ENCODE data around the gene NNMT.

NNMT gene

GRCh38 chr11:114348200-114349191, 52.3 kb downstream of the NNMT start:
- no peak for TF ChIP-seq POLR2A (IDR thresholded peaks at IDR 0.05; ENCODE audit: low read depth, low read length)
- TF ChIP-seq TAF1 (IDR thresholded peaks at IDR 0.05; ENCODE audit: low read depth, low read length) = no peak
- TF ChIP-seq POLR2AphosphoS5 (IDR thresholded peaks at IDR 0.05; ENCODE audit: low read depth, low read length) = no peak
- no peak for TF ChIP-seq SPI1 (IDR thresholded peaks at IDR 0.05; ENCODE audit: low read depth, low read length)
- no peak for TF ChIP-seq POU2F2 (IDR thresholded peaks at IDR 0.05; ENCODE audit: low read depth, low read length)
- TF ChIP-seq PAX5 (IDR thresholded peaks at IDR 0.05; ENCODE audit: insufficient read depth, low read length, severe bottlenecking) = no peak
- no peak for DNase-seq (ENCODE audit: insufficient read length, low spot score)
- FAIRE-seq = no peak

DNA sequence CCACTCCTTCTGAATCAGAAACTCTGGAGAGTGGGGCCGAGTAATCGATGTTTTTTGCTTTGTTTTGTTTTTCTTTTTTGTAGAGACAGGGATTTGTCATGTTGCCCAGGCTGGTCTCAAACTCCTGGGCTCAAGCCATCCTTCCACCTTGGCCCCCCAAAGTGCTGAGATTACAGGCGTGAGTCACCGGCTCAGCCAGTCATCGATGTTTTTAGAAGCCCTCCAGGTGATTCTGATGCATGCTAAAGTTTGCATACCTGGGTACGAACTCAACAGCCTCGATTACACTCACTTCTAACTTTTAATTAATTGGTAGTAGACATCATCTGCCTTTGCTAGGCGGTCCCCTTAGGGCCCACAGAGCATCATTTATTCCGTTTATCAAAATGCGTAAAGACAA, 53.8 kb downstream of the NNMT start:
- TF ChIP-seq PAX5 (IDR thresholded peaks at IDR 0.05; ENCODE audit: insufficient read depth, low read length, severe bottlenecking) (no peak), TAF1 (IDR thresholded peaks at IDR 0.05; ENCODE audit: low read depth, low read length) (no peak), POLR2AphosphoS5 (IDR thresholded peaks at IDR 0.05; ENCODE audit: low read depth, low read length) (no peak), POU2F2 (IDR thresholded peaks at IDR 0.05; ENCODE audit: low read depth, low read length) (no peak)
- FAIRE-seq = no peak

GRCh38 chr11:114353443-114353842, 57.2 kb downstream of the NNMT start:
- no peak for FAIRE-seq
- DNase-seq (ENCODE audit: insufficient read length, low spot score) = no peak
- TF ChIP-seq TAF1 (IDR thresholded peaks at IDR 0.05; ENCODE audit: low read depth, low read length) (no peak), POU2F2 (IDR thresholded peaks at IDR 0.05; ENCODE audit: low read depth, low read length) (no peak), SPI1 (IDR thresholded peaks at IDR 0.05; ENCODE audit: low read depth, low read length) (no peak), POLR2AphosphoS5 (IDR thresholded peaks at IDR 0.05; ENCODE audit: low read depth, low read length) (no peak), PAX5 (IDR thresholded peaks at IDR 0.05; ENCODE audit: insufficient read depth, low read length, severe bottlenecking) (no peak), POLR2A (IDR thresholded peaks at IDR 0.05; ENCODE audit: low read depth, low read length) (no peak)

More for the DNA sequence above, 53.8 kb downstream of the NNMT start:
- DNase-seq (ENCODE audit: insufficient read length, low spot score) = no peak

- FAIRE-seq (no peak), DNase-seq (ENCODE audit: insufficient read length, low spot score) (no peak)
- TF ChIP-seq SPI1 (IDR thresholded peaks at IDR 0.05; ENCODE audit: low read depth, low read length) (no peak), POLR2A (IDR thresholded peaks at IDR 0.05; ENCODE audit: low read depth, low read length) (no peak), PAX5 (IDR thresholded peaks at IDR 0.05; ENCODE audit: insufficient read depth, low read length, severe bottlenecking) (no peak)
Observed at GRCh38 chr11:114354076-114354475, 57.9 kb downstream of the NNMT start.

DNA sequence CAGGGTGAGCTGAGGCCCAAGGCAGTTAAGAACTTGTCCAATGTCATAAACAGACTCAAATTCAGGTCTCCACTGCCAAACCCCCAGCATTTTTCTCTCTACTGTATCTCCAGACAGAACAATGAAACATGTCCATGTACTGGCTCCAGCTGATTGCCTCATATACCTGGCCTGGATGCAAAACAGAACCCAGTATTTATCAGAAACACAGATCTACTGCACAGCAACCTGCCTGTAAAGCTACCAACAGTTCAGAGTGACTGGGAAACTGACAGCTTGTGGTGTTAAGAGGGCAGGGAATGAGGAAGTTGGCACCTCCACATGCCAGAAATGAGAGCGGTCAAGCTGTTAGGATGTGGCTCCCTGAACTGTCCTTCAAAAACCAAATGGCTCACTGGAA, 62.5 kb downstream of the NNMT start:
- FAIRE-seq (no peak), DNase-seq (ENCODE audit: insufficient read length, low spot score) (no peak)
- TF ChIP-seq SPI1 (IDR thresholded peaks at IDR 0.05; ENCODE audit: low read depth, low read length) (no peak), POU2F2 (IDR thresholded peaks at IDR 0.05; ENCODE audit: low read depth, low read length) (no peak), TAF1 (IDR thresholded peaks at IDR 0.05; ENCODE audit: low read depth, low read length) (no peak), PAX5 (IDR thresholded peaks at IDR 0.05; ENCODE audit: insufficient read depth, low read length, severe bottlenecking) (no peak), POLR2AphosphoS5 (IDR thresholded peaks at IDR 0.05; ENCODE audit: low read depth, low read length) (no peak), POLR2A (IDR thresholded peaks at IDR 0.05; ENCODE audit: low read depth, low read length) (no peak)

DNA sequence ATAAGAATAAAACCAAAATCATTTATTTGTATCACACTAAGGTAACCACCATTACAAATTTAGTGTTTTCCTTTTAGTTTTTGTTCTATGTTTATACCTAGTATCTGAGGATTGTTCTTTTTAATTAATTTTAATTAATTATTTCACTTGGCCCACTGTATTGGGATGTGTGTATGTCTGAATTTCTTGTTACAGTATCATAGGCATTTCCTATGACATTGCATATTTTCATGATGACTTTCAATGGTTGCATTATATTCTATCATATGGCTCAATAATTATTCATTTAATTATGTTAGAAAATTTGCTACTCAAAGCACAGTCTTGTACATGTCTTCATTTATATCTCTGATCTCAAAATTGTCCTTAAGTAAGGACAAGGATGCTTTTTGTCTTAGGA, 63.1 kb downstream of the NNMT start:
- DNase-seq (ENCODE audit: insufficient read length, low spot score) (no peak), FAIRE-seq (no peak)
- TF ChIP-seq POLR2A (IDR thresholded peaks at IDR 0.05; ENCODE audit: low read depth, low read length) (no peak), SPI1 (IDR thresholded peaks at IDR 0.05; ENCODE audit: low read depth, low read length) (no peak), POU2F2 (IDR thresholded peaks at IDR 0.05; ENCODE audit: low read depth, low read length) (no peak), PAX5 (IDR thresholded peaks at IDR 0.05; ENCODE audit: insufficient read depth, low read length, severe bottlenecking) (no peak), TAF1 (IDR thresholded peaks at IDR 0.05; ENCODE audit: low read depth, low read length) (no peak), POLR2AphosphoS5 (IDR thresholded peaks at IDR 0.05; ENCODE audit: low read depth, low read length) (no peak)

DNA sequence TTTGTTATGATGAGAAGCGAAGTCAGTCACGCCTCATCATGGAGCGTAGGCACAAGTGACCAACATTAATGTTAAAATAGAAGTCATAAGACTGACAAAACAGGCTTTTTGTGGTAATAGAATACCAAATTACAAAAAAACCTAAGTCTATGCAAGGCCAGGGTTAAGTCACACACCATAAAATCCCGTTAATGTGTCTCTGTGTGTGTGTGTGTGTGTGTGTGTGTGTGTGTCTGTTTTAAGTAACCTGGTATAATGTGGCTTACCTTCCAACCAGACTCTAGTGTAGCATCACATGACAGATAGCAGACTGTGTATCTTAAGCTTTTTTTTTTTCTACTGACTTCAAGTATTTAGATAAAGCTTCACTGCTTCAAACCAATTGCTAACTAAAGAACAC, 66.1 kb downstream of the NNMT start:
- DNase-seq (ENCODE audit: insufficient read length, low spot score) (no peak), FAIRE-seq (no peak)
- TF ChIP-seq TAF1 (IDR thresholded peaks at IDR 0.05; ENCODE audit: low read depth, low read length) = no peak
- TF ChIP-seq POLR2A (IDR thresholded peaks at IDR 0.05; ENCODE audit: low read depth, low read length) = no peak
- TF ChIP-seq POU2F2 (IDR thresholded peaks at IDR 0.05; ENCODE audit: low read depth, low read length) = no peak
- no peak for TF ChIP-seq POLR2AphosphoS5 (IDR thresholded peaks at IDR 0.05; ENCODE audit: low read depth, low read length)
- no peak for TF ChIP-seq SPI1 (IDR thresholded peaks at IDR 0.05; ENCODE audit: low read depth, low read length)
- no peak for TF ChIP-seq PAX5 (IDR thresholded peaks at IDR 0.05; ENCODE audit: insufficient read depth, low read length, severe bottlenecking)

DNA sequence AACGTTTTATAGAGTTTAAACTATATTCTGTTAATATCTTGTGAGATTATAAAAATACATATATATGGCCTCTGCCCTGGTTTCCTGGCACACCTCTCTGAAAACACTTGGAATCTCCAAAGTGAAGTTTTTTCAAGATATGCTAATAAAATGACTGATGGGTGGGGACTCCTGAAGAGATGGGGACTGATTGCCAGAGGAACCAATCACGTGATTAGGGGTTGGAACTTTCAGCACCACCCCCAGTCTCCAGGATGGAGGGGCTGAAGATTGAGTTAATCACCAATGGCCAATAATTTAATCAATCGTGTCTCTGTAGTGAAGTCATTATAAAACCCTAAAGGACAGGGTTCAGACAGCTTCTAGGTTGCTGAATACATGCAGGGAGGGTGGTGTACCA, 66.8 kb downstream of the NNMT start:
- TF ChIP-seq TAF1 (IDR thresholded peaks at IDR 0.05; ENCODE audit: low read depth, low read length) (no peak), SPI1 (IDR thresholded peaks at IDR 0.05; ENCODE audit: low read depth, low read length) (no peak), PAX5 (IDR thresholded peaks at IDR 0.05; ENCODE audit: insufficient read depth, low read length, severe bottlenecking) (no peak), POLR2AphosphoS5 (IDR thresholded peaks at IDR 0.05; ENCODE audit: low read depth, low read length) (no peak), POLR2A (IDR thresholded peaks at IDR 0.05; ENCODE audit: low read depth, low read length) (no peak)
- FAIRE-seq (no peak), DNase-seq (ENCODE audit: insufficient read length, low spot score) (no peak)
